HepG2 (cell line): ENCODE data around the gene IPO9. TPM values are rescaled to one million over a fixed set of nuclear protein-coding genes. Genes with fewer than 3 reads are reported as not detected.
A peak's percentile ranks its signal among the peaks of the same experiment; 100 is the strongest.

Experiments used
- ATF7 ChIP-seq, 2 experiments: fragments of 450-650 bp in 1 of 2; sonication (generic) in 1 of 2; formaldehyde crosslinking in 1 of 2; IDR thresholded peaks; 2 replicates each; pipeline versions ENCODE4 v1.4.0 to v1.6.1; 2016 to 2020; ENCODE audit warnings: antibody characterized with exemption in 1 of 2, mild to moderate bottlenecking in 1 of 2, missing genetic modification reagents in 1 of 2
- ATF7-NPFF ChIP-seq: sonication (generic); formaldehyde crosslinking; IDR thresholded peaks from 2 replicates; pipeline ENCODE4 v1.8.1; 2023; ENCODE audit warnings: mild to moderate bottlenecking, low read depth, missing genetic modification reagents, moderate library complexity
- ELF1 ChIP-seq: sonication (generic); formaldehyde crosslinking; IDR thresholded peaks from 2 replicates; pipeline ENCODE4 v1.4.0; 2020; ENCODE audit warnings: missing genetic modification reagents
- GLI4 ChIP-seq: sonication (generic); formaldehyde crosslinking; IDR thresholded peaks from 2 replicates; pipeline ENCODE4 v1.5.1; 2020; ENCODE audit warnings: missing genetic modification reagents, mild to moderate bottlenecking, moderate library complexity, borderline replicate concordance
- GZF1 ChIP-seq: sonication (generic); formaldehyde crosslinking; IDR thresholded peaks from 2 replicates; pipeline ENCODE4 v1.5.1; 2020; ENCODE audit warnings: mild to moderate bottlenecking, missing genetic modification reagents
- HMGA1 ChIP-seq: sonication (generic); formaldehyde crosslinking; conservative IDR thresholded peaks from 2 replicates; pipeline ENCODE4 v1.4.0; 2020; ENCODE audit warnings: missing genetic modification reagents
- JUN ChIP-seq: sonication (generic); formaldehyde crosslinking; IDR thresholded peaks from 2 replicates; pipeline ENCODE4 v1.4.0; 2020; ENCODE audit warnings: mild to moderate bottlenecking, missing genetic modification reagents
- KDM1A ChIP-seq: IDR thresholded peaks from 2 replicates; pipeline ENCODE4 v1.6.1; 2016; ENCODE audit warnings: missing compliant biosample characterization
- KMT2B ChIP-seq: IDR thresholded peaks from 2 replicates; pipeline ENCODE4 v1.6.1; 2016; ENCODE audit warnings: missing genetic modification reagents, missing compliant biosample characterization
- MZF1 ChIP-seq: sonication (generic); formaldehyde crosslinking; IDR thresholded peaks from 2 replicates; pipeline ENCODE4 v1.8.1; 2023; ENCODE audit warnings: mild to moderate bottlenecking, missing genetic modification reagents, borderline replicate concordance
- NKX3-1 ChIP-seq: sonication (generic); formaldehyde crosslinking; IDR thresholded peaks from 2 replicates; pipeline ENCODE4 v1.5.0; 2020; ENCODE audit warnings: missing genetic modification reagents
- SOX5 ChIP-seq: IDR thresholded peaks from 2 replicates; pipeline ENCODE4 v1.6.1; 2016; ENCODE audit warnings: borderline replicate concordance
- SYNCRIP ChIP-seq: fragments of 200-400 bp; formaldehyde crosslinking; IDR thresholded peaks from 2 replicates; pipeline ENCODE4 v1.6.1; 2018; ENCODE audit warnings: mild to moderate bottlenecking, low read depth, low read length; ENCODE audit not compliant: insufficient read depth
- TGIF2 ChIP-seq: IDR thresholded peaks from 2 replicates; pipeline ENCODE4 v1.6.1; 2016; ENCODE audit warnings: control low read depth, missing compliant biosample characterization
- THAP11 ChIP-seq: IDR thresholded peaks from 2 replicates; pipeline ENCODE4 v1.6.1; 2016; ENCODE audit warnings: missing biosample characterization, missing genetic modification reagents
- YY1 ChIP-seq: IDR thresholded peaks from 2 replicates; pipeline ENCODE4 v1.6.1; 2011; ENCODE audit warnings: low read length, low read depth, moderate library complexity, mild to moderate bottlenecking; ENCODE audit not compliant: insufficient read depth, insufficient replicate concordance
- ZBTB3 ChIP-seq: sonication (generic); formaldehyde crosslinking; IDR thresholded peaks from 2 replicates; pipeline ENCODE4 v1.4.0; 2020; ENCODE audit warnings: low read depth, mild to moderate bottlenecking, moderate library complexity, missing genetic modification reagents, borderline replicate concordance
- ZNF292 ChIP-seq: sonication (generic); formaldehyde crosslinking; IDR thresholded peaks from 2 replicates; pipeline ENCODE4 v1.8.1; 2022; ENCODE audit warnings: mild to moderate bottlenecking, low read depth, missing genetic modification reagents, borderline replicate concordance
- ZNF510 ChIP-seq: sonication (generic); formaldehyde crosslinking; IDR thresholded peaks from 2 replicates; pipeline ENCODE4 v1.4.0; 2020; ENCODE audit warnings: low read depth, mild to moderate bottlenecking, missing genetic modification reagents
- ZNF556 ChIP-seq: sonication (generic); formaldehyde crosslinking; IDR thresholded peaks from 2 replicates; pipeline ENCODE4 v1.4.0; 2020; ENCODE audit warnings: mild to moderate bottlenecking, missing genetic modification reagents, borderline replicate concordance
- ZNF577 ChIP-seq: sonication (generic); formaldehyde crosslinking; IDR thresholded peaks from 2 replicates; pipeline ENCODE4 v1.4.0; 2020; ENCODE audit warnings: mild to moderate bottlenecking, low read depth, missing genetic modification reagents, borderline replicate concordance
- ZNF781 ChIP-seq: sonication (generic); formaldehyde crosslinking; IDR thresholded peaks from 2 replicates; pipeline ENCODE4 v1.5.1; 2020; ENCODE audit warnings: borderline replicate concordance, mild to moderate bottlenecking, missing genetic modification reagents; ENCODE audit errors: not compliant biosample characterization
- polyA plus RNA-seq, 8 experiments: library from polyadenylated mRNA; depleted of rRNA in 3 of 8; stranded (reverse) in 7 of 8; unstranded in 1 of 8; fragments of >200 nt; fragmentation: Illumina TruSeq in 4 of 8; extraction: Trizol in 4 of 8; gene quantifications; 2 replicates each; pipeline versions ENCODE4 v1.2.1 to v1.2.3, GENCODE V29; 2011 to 2016; ENCODE audit warnings: low read depth in 4 of 8, missing spikeins in 1 of 8, mixed read lengths in 1 of 8; ENCODE audit not compliant: insufficient read depth in 1 of 8
- total RNA-seq, 5 experiments: library from RNA; depleted of rRNA; stranded (reverse); fragments of >200 nt; fragmentation: Illumina TruSeq; extraction: Trizol; gene quantifications; 2 replicates each; pipeline ENCODE4 v1.2.3, GENCODE V29; 2016; ENCODE audit warnings: low read depth in 1 of 5
- TF ChIP-seq, protein P1 (sequence below): sonication (generic); formaldehyde crosslinking; IDR thresholded peaks from 2 replicates; pipeline ENCODE4 v1.4.0; 2020; ENCODE audit warnings: missing genetic modification reagents, borderline replicate concordance
- TF ChIP-seq, protein P2 (sequence below): IDR thresholded peaks from 2 replicates; pipeline ENCODE4 v1.6.1; 2012; ENCODE audit warnings: low read depth, low read length, improper control_type of control experiment
- TF ChIP-seq, protein P3 (sequence below): sonication (generic); formaldehyde crosslinking; IDR thresholded peaks from 2 replicates; pipeline ENCODE4 v1.5.1; 2020; ENCODE audit warnings: mild to moderate bottlenecking, moderate library complexity, missing genetic modification reagents

IPO9 gene
- total and polyA plus RNA-seq, 2 of the 13 experiments (the other 11 are each of a cell fraction or from before 2014, with no cell fraction given), result 31.0 to 34.8 TPM

DNA sequence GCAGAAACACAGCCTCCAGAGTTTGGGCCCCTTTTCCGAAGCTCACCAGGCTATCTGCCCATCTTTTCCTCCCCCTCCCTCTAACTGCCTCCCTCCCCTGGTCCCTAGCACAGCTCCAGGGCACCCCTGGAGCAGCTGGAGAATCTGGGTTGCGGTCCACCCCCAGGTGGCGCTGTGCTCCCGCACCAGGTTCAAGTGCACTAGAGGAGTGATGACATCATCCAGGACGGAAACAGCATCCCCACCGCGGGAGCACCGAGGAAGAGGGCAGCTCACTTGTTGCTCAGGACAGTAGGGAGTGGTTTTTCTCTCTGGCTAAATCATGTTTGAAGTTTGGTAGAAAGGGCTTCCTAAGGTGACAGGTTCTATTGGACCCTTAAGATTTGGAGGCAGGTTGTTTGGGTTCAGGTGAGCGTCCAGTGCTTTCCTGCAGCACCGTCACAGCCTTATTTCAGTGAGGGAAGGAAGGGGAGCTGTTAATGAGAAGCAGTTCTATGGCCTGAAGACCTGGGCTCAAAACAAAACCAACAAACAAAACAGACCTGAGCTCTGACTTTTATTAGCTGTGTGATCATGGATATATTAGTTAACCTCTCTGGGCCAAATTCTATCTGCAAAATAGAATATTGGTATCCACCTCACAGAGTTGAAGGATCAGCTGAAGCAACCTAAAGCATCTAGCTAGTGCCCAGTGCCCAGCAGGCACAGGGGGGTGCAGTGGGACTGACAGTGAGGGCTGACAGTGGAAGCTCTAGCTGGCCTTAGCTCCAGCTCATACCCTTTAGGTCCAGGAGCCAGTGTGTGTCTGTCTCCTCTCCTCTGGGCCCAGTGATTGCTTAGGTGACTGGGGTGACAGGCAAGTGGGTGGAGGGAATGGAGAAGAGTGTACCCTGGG, 67.2 kb downstream of the IPO9 start (continued):
- TF ChIP-seq ZNF510, result no peak
- TF ChIP-seq ELF1 (CRISPR knock-in tag), result peak; percentile 42; the same call in 1 of the 2 replicates
- no peak; the same call in 1 of the 2 replicates for TF ChIP-seq ZNF556
- no peak for TF ChIP-seq SOX5 (CRISPR knock-in tag)
- no peak for TF ChIP-seq MZF1 (CRISPR knock-in tag)
- TF ChIP-seq HMGA1 (CRISPR knock-in tag), result no peak
- no peak for TF ChIP-seq SYNCRIP
- peak; percentile 44; the same call in 1 of the 2 replicates for TF ChIP-seq THAP11 (CRISPR knock-in tag)
- TF ChIP-seq KMT2B (CRISPR knock-in tag), result no peak
- no peak for TF ChIP-seq GLI4 (CRISPR knock-in tag)
- peak; percentile 34; the same call in 1 of the 2 replicates for TF ChIP-seq KDM1A (CRISPR knock-in tag)
- TF ChIP-seq ZBTB3 (CRISPR knock-in tag), result no peak
- no peak for TF ChIP-seq YY1
- TF ChIP-seq TGIF2 (CRISPR knock-in tag), result no peak
- no peak for TF ChIP-seq ZNF577 (CRISPR knock-in tag)
- peak; percentile 98 for TF ChIP-seq ATF7 (IDR thresholded peaks at IDR 0.05)
- peak; percentile 99 for TF ChIP-seq ATF7 (CRISPR knock-in tag; IDR thresholded peaks at IDR 0.05)
- no peak for TF ChIP-seq ATF7-NPFF
- no peak for TF ChIP-seq ZNF292 (CRISPR knock-in tag)
- TF ChIP-seq, protein P1, sequence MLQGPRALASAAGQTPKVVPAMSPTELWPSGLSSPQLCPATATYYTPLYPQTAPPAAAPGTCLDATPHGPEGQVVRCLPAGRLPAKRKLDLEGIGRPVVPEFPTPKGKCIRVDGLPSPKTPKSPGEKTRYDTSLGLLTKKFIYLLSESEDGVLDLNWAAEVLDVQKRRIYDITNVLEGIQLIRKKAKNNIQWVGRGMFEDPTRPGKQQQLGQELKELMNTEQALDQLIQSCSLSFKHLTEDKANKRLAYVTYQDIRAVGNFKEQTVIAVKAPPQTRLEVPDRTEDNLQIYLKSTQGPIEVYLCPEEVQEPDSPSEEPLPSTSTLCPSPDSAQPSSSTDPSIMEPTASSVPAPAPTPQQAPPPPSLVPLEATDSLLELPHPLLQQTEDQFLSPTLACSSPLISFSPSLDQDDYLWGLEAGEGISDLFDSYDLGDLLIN (CRISPR knock-in tag), result no peak
- TF ChIP-seq, protein P2, sequence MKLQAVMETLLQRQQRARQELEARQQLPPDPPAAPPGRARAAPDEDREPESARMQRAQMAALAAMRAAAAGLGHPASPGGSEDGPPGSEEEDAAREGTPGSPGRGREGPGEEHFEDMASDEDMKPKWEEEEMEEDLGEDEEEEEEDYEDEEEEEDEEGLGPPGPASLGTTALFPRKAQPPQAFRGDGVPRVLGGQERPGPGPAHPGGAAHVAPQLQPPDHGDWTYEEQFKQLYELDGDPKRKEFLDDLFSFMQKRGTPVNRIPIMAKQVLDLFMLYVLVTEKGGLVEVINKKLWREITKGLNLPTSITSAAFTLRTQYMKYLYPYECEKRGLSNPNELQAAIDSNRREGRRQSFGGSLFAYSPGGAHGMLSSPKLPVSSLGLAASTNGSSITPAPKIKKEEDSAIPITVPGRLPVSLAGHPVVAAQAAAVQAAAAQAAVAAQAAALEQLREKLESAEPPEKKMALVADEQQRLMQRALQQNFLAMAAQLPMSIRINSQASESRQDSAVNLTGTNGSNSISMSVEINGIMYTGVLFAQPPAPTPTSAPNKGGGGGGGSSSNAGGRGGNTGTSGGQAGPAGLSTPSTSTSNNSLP, result no peak
- TF ChIP-seq JUN (CRISPR knock-in tag), result peak; percentile 97
- TF ChIP-seq NKX3-1 (CRISPR knock-in tag), result no peak
- no peak for TF ChIP-seq ZNF781 (CRISPR knock-in tag)
- TF ChIP-seq GZF1 (CRISPR knock-in tag), result no peak
- TF ChIP-seq, protein P3, sequence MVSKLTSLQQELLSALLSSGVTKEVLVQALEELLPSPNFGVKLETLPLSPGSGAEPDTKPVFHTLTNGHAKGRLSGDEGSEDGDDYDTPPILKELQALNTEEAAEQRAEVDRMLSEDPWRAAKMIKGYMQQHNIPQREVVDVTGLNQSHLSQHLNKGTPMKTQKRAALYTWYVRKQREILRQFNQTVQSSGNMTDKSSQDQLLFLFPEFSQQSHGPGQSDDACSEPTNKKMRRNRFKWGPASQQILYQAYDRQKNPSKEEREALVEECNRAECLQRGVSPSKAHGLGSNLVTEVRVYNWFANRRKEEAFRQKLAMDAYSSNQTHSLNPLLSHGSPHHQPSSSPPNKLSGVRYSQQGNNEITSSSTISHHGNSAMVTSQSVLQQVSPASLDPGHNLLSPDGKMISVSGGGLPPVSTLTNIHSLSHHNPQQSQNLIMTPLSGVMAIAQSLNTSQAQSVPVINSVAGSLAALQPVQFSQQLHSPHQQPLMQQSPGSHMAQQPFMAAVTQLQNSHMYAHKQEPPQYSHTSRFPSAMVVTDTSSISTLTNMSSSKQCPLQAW, result peak; percentile 78
